Ishikawa (cell line): ENCODE results near the gene CARD11.

ENCODE experiments used
- CEBPB ChIP-seq: IDR thresholded peaks from 2 replicates; pipeline ENCODE4 v1.6.1; 2012
- CREB1 ChIP-seq: IDR thresholded peaks from 2 replicates; pipeline ENCODE4 v1.6.1; 2012; ENCODE audit warnings: low read depth
- EGR1 ChIP-seq: IDR thresholded peaks from 2 replicates; pipeline ENCODE4 v1.6.1; 2012
- MAX ChIP-seq: IDR thresholded peaks from 2 replicates; pipeline ENCODE4 v1.6.1; 2012
- TCF12 ChIP-seq: IDR thresholded peaks from 2 replicates; pipeline ENCODE4 v1.6.1; 2012; ENCODE audit warnings: low read depth
- ZBTB7A ChIP-seq: IDR thresholded peaks from 2 replicates; pipeline ENCODE4 v1.6.1; 2012; ENCODE audit warnings: low read depth

DNA sequence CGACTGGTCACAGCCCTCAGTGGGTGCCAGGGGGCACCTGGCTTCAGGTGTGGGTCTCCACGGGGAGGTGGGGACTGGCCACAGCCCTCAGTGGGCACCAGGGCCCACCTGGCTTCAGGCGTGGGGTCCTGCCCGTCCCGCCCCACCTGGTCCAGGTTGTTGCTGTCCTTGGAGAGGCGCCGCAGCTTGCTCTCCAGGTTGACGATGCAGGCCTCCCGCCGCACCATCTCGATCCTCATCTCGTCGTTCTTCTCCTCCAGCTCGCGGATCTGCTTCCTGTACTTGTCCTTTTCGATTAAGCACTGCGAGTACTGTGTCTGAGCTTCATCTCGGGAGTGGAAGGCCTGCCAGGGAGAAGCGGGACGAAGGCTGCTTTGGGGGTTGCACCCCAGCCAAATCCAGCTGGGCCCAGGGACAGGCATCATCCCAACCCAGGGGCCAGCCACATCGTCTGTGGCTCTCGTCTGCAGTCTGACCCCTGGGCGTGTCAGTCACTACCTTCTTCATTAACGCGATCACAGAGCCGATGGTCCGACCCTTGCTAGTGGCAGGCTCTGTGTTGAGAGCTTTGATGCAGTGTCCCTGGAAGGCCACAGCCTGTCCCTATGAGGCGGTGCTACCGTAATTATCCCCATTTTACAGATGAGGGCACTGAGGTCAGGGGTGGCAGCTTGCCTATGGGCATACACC, 106.6 kb downstream of the CARD11 start:
- TF ChIP-seq MAX: no peak
- TF ChIP-seq CEBPB: no peak
- no peak for TF ChIP-seq ZBTB7A
- TF ChIP-seq CREB1: no peak
- no peak for TF ChIP-seq TCF12
- TF ChIP-seq EGR1: no peak
